Activated CD8-positive, alpha-beta memory T cell treated with anti-CD3 and anti-CD28 coated beads for 1 hour (primary cell): ENCODE measurements around the gene IKZF2.
"Not testable (repeated sequence)": the region's sequence is repeated elsewhere in the genome, so short reads cannot be mapped to it uniquely, and the experiment has no call there.

Experiments
- DNase-seq, 2 donors: peaks; one replicate each; pipeline ENCODE4 v3.0.0-alpha.2; 2020; ENCODE audit warnings: low read depth in 1 of 2; ENCODE audit errors: extremely low read depth in 1 of 2

IKZF2 gene

GRCh38 chr2:213057977-213058376 lies 93.4 kb downstream of the IKZF2 start:
- DNase-seq: no peak

GRCh38 chr2:213046431-213046830 lies 105.0 kb downstream of the IKZF2 start:
- no peak for DNase-seq

GRCh38 chr2:213043566-213043965 lies 107.8 kb downstream of the IKZF2 start:
- DNase-seq: no peak

GRCh38 chr2:213042262-213042661 lies 109.2 kb downstream of the IKZF2 start:
- no peak for DNase-seq

- DNase-seq: no peak
These were observed 114.6 kb downstream of the IKZF2 start for GRCh38 chr2:213036836-213037235.

- no peak for DNase-seq
These were observed 116.8 kb downstream of the IKZF2 start for GRCh38 chr2:213034585-213034984.

- DNase-seq: no peak
These were observed 118.8 kb downstream of the IKZF2 start for GRCh38 chr2:213032607-213033006.

- no peak for DNase-seq
These were observed 128.4 kb downstream of the IKZF2 start for GRCh38 chr2:213022987-213023386.

- no peak for DNase-seq
These were observed 129.2 kb downstream of the IKZF2 start for GRCh38 chr2:213021971-213022899.

GRCh38 chr2:213020913-213021312 lies 130.5 kb downstream of the IKZF2 start:
- not testable (repeated sequence) for DNase-seq

GRCh38 chr2:213020268-213020667 lies 131.1 kb downstream of the IKZF2 start:
- no peak for DNase-seq

- DNase-seq: no peak
These were observed 132.0 kb downstream of the IKZF2 start for GRCh38 chr2:213019368-213019767.

GRCh38 chr2:213018340-213018901 lies 133.0 kb downstream of the IKZF2 start:
- DNase-seq: no peak

- DNase-seq: no peak
These were observed 134.0 kb downstream of the IKZF2 start for GRCh38 chr2:213017404-213017803.

GRCh38 chr2:213016984-213017351 lies 134.4 kb downstream of the IKZF2 start:
- no peak for DNase-seq

- DNase-seq: no peak
These were observed 135.0 kb downstream of the IKZF2 start for GRCh38 chr2:213016166-213016983.

- DNase-seq: no peak
These were observed 135.8 kb downstream of the IKZF2 start for GRCh38 chr2:213015387-213016165.

GRCh38 chr2:213013979-213014378 lies 137.4 kb downstream of the IKZF2 start:
- no peak for DNase-seq

GRCh38 chr2:213011505-213011904 lies 139.9 kb downstream of the IKZF2 start:
- no peak for DNase-seq

GRCh38 chr2:213010106-213010779 lies 141.2 kb downstream of the IKZF2 start:
- no peak for DNase-seq
